IMR-90 (cell line): ENCODE measurements around the gene PRKN. TPM values are rescaled to one million over a fixed set of nuclear protein-coding genes. Genes with fewer than 3 reads are reported as not detected.

Source experiments
- ATAC-seq: fragments of 200-7000 bp; cut with Tn5 transposase; 2 replicates; pipeline ENCODE4 v1.9.1; 2020; ENCODE audit warnings: low read depth, mild to moderate bottlenecking, moderate library complexity
- BruUV-seq: library from RNA; stranded (reverse); fragments of 400-500 nt; replicated peaks from 2 replicates; lab custom pipeline; 2021; lab: Mats Ljungman, UMichigan
- CTCF ChIA-PET: fragments of 300-600 bp; formaldehyde crosslinking; extraction: SDS; loops from one replicate; lab custom pipeline; 2021; ENCODE audit warnings: antibody characterized with exemption; lab: Yijun Ruan, JAX
- POLR2A ChIA-PET: fragments of 300-600 bp; sonication (Branson Sonifier 250); formaldehyde crosslinking; loops from one replicate; lab custom pipeline; 2022; ENCODE audit warnings: antibody characterized with exemption; ENCODE audit not compliant: unreplicated experiment; lab: Charles Lee
- DNase-seq: peaks from one replicate; pipeline ENCODE4 v3.0.0; 2013
- H2AFZ ChIP-seq: replicated peaks from 2 replicates; pipeline ENCODE3; 2013; ENCODE audit warnings: low read length, mild to moderate bottlenecking; ENCODE audit not compliant: poor library complexity
- H2AK5ac ChIP-seq: 2 replicates; pipeline ENCODE4 v1.6.1; 2013; ENCODE audit warnings: low read depth, low read length, inconsistent platforms
- H2AK9ac ChIP-seq: replicated peaks from 2 replicates; pipeline ENCODE3; 2013; ENCODE audit warnings: mild to moderate bottlenecking, low read depth, low read length, moderate library complexity; ENCODE audit not compliant: poor library complexity
- H2BK120ac ChIP-seq: 2 replicates; pipeline ENCODE4 v1.6.1; 2013; ENCODE audit warnings: low read depth, low read length, inconsistent platforms
- H2BK15ac ChIP-seq: 3 replicates; pipeline ENCODE4 v1.6.1; 2013; ENCODE audit warnings: low read depth, low read length, inconsistent platforms
- H2BK20ac ChIP-seq: 2 replicates; pipeline ENCODE4 v1.6.1; 2013; ENCODE audit warnings: low read depth, mild to moderate bottlenecking, inconsistent platforms, low read length, moderate library complexity
- H2BK5ac ChIP-seq: 2 replicates; pipeline ENCODE4 v1.6.1; 2013; ENCODE audit warnings: mild to moderate bottlenecking, low read depth, low read length, inconsistent platforms; ENCODE audit not compliant: poor library complexity, severe bottlenecking
- H3K14ac ChIP-seq: replicated peaks from 2 replicates; pipeline ENCODE4 v1.6.1; 2013; ENCODE audit warnings: low read depth, low read length, inconsistent platforms
- H3K18ac ChIP-seq: 2 replicates; pipeline ENCODE4 v1.6.1; 2013; ENCODE audit warnings: low read depth, low read length, control low read depth
- H3K23ac ChIP-seq: 2 replicates; pipeline ENCODE4 v1.6.1; 2013; ENCODE audit warnings: low read depth, low read length, inconsistent platforms
- H3K27ac ChIP-seq: 2 replicates; pipeline ENCODE4 v1.5.1; 2013; ENCODE audit warnings: mild to moderate bottlenecking, control low read depth, low read length; ENCODE audit not compliant: insufficient read depth
- H3K27me3 ChIP-seq: 2 replicates; pipeline ENCODE4 v1.6.1; 2013; ENCODE audit warnings: low read length; ENCODE audit not compliant: control insufficient read depth, insufficient read depth
- H3K36me3 ChIP-seq: 2 replicates; pipeline ENCODE4 v1.6.1; 2013; ENCODE audit warnings: low read length, mixed read lengths; ENCODE audit not compliant: control insufficient read depth, insufficient read depth
- H3K4ac ChIP-seq: 2 replicates; pipeline ENCODE4 v1.6.1; 2013; ENCODE audit warnings: low read depth, low read length, inconsistent platforms
- H3K4me1 ChIP-seq: 2 replicates; pipeline ENCODE4 v1.6.1; 2013; ENCODE audit warnings: low read length, mixed read lengths; ENCODE audit not compliant: control insufficient read depth, insufficient read depth
- H3K4me2 ChIP-seq: 2 replicates; pipeline ENCODE4 v1.6.1; 2013; ENCODE audit warnings: low read depth, mild to moderate bottlenecking, control low read depth, low read length, moderate library complexity
- H3K4me3 ChIP-seq: 2 replicates; pipeline ENCODE4 v1.5.1; 2013; ENCODE audit warnings: low read depth, mild to moderate bottlenecking, control low read depth, low read length, moderate library complexity; ENCODE audit not compliant: insufficient read depth
- H3K56ac ChIP-seq: 2 replicates; pipeline ENCODE4 v1.6.1; 2013; ENCODE audit warnings: low read length, inconsistent platforms; ENCODE audit not compliant: insufficient read depth; ENCODE audit errors: extremely low read depth
- H3K79me1 ChIP-seq, 2 experiments: 2 replicates each; pipeline ENCODE4 v1.6.1; 2013; ENCODE audit warnings: low read length in 2 of 2, inconsistent platforms in 1 of 2, low read depth in 1 of 2
- H3K9ac ChIP-seq: 2 replicates; pipeline ENCODE4 v1.6.1; 2013; ENCODE audit warnings: low read depth, low read length, control low read depth
- H3K9me1 ChIP-seq: 2 replicates; pipeline ENCODE4 v1.6.1; 2013; ENCODE audit warnings: low read length, inconsistent platforms; ENCODE audit not compliant: insufficient read depth
- H3K9me3 ChIP-seq: 2 replicates; pipeline ENCODE4 v1.6.1; 2013; ENCODE audit warnings: low read length; ENCODE audit not compliant: control insufficient read depth, insufficient read depth
- H4K20me1 ChIP-seq: 2 replicates; pipeline ENCODE4 v1.6.1; 2013; ENCODE audit warnings: low read length, inconsistent platforms; ENCODE audit not compliant: insufficient read depth
- H4K5ac ChIP-seq: 2 replicates; pipeline ENCODE4 v1.6.1; 2013; ENCODE audit warnings: mild to moderate bottlenecking, low read depth, low read length, control low read depth
- H4K8ac ChIP-seq, 2 experiments: 2 replicates each; pipeline ENCODE4 v1.6.1; 2013; ENCODE audit warnings: low read depth in 2 of 2, low read length in 2 of 2, control low read depth in 1 of 2, inconsistent platforms in 1 of 2
- H4K91ac ChIP-seq: 2 replicates; pipeline ENCODE4 v1.6.1; 2013; ENCODE audit warnings: low read depth, low read length, inconsistent platforms; ENCODE audit not compliant: insufficient read depth
- BHLHE40 ChIP-seq: fragments of 150-350 bp; IDR thresholded peaks from 2 replicates; pipeline ENCODE4 v1.6.1; 2016; ENCODE audit warnings: mild to moderate bottlenecking, low read depth, low read length
- CEBPB ChIP-seq: IDR thresholded peaks from 2 replicates; pipeline ENCODE4 v1.6.1; 2012; ENCODE audit warnings: low read depth, low read length, improper control_type of control experiment
- MXI1 ChIP-seq: IDR thresholded peaks from 2 replicates; pipeline ENCODE4 v1.6.1; 2012; ENCODE audit warnings: low read depth, mild to moderate bottlenecking, low read length, moderate library complexity, borderline replicate concordance
- NFE2L2 ChIP-seq: fragments of 150-350 bp; IDR thresholded peaks from 2 replicates; pipeline ENCODE4 v1.6.1; 2016; ENCODE audit warnings: low read depth, mild to moderate bottlenecking, low read length
- WGBS, 2 experiments: methylation state at CpG; one replicate each; pipeline versions ENCODE4 v1.1.5 to v1.1.7; 2013; ENCODE audit warnings: missing lambda C conversion rate in 2 of 2; ENCODE audit not compliant: insufficient read length in 1 of 2; ENCODE audit errors: extremely low coverage in 2 of 2; 5-methylcytosine and 5-hydroxymethylcytosine counted together
- dilution Hi-C: fragments of 300-500 bp; cut with HindIII; formaldehyde crosslinking; loops from one replicate; pipeline ENCODE4 v1.14.3; 2018; ENCODE audit warnings: low sequenced_read_pairs; ENCODE audit not compliant: unreplicated experiment
- in situ Hi-C: fragments of 300-500 bp; cut with MboI; formaldehyde crosslinking; loops from 3 replicates; pipeline ENCODE4 v1.14.3; 2019; ENCODE audit warnings: low sequenced_read_pairs, inconsistent platforms, mixed read lengths
- intact Hi-C: fragments of 100-400 bp; cut with micrococcal nuclease; formaldehyde crosslinking; loops from 2 replicates; pipeline ENCODE4 v1.10.0; 2022
- polyA plus RNA-seq, 3 experiments: library from polyadenylated mRNA; depleted of rRNA; stranded (reverse); fragments of >200 nt; gene quantifications; 2 replicates each; pipeline ENCODE4 v1.2.3, GENCODE V29; 2012; ENCODE audit warnings: low replicate concordance in 1 of 3
- total RNA-seq: library from RNA; depleted of rRNA; stranded (reverse); fragments of >200 nt; gene quantifications from 2 replicates; pipeline ENCODE4 v1.2.3, GENCODE V29; 2012
- TF ChIP-seq, protein P1 (sequence below): conservative IDR thresholded peaks from 2 replicates; pipeline ENCODE4 v1.5.1; 2012; ENCODE audit warnings: mild to moderate bottlenecking, low read depth, low read length, improper control_type of control experiment

The PRKN gene
- total and polyA plus RNA-seq, 2 of the 4 experiments (the other 2 are of a cell fraction) = 0.15 to 0.18 TPM

DNA sequence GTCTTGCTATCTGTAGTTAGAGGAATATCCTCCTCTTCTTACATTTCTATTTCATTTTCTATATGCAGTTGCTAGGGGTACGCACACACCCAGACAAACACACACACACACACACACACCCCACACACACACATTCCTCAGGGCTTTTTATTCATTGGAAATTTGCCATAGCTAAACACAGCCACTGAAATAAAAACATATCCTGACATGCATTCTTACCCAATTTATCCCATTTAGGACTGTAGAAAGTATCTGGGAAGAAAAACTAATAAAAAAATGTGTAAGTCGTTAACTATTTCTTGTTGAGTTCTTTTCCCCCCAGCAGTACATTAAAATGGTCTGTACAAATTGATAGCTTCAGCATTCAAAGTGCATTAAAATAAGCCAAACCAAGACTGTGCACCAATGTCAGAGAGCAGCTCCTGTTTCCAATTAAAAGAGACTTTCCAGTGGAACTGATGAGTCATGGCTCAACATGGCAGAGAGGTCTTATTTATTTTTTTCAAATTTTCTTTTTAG is 1095.8 kb downstream of the PRKN start:
- Histone ChIP-seq H3K79me1 (no peaks in the 10 kb centered on the region), H3K18ac (no peak overlapping the region), H2AK9ac (no peak overlapping the region), H3K4ac (no peak overlapping the region), H3K23ac (no peak overlapping the region), H3K56ac (no peak overlapping the region), H3K14ac (no peak overlapping the region), H4K8ac (no peak overlapping the region), H3K27me3 (no peaks in the 10 kb centered on the region), H2BK5ac (no peak overlapping the region), H2AK5ac (no peak overlapping the region), H3K36me3 (no peaks in the 10 kb centered on the region), H3K9ac (no peak overlapping the region), H4K20me1 (no peaks in the 10 kb centered on the region), H4K5ac (no peak overlapping the region), H3K4me1 (no peaks in the 10 kb centered on the region), H4K91ac (no peak overlapping the region), H3K4me2 (no peak overlapping the region), H3K27ac (no peak overlapping the region), H2AFZ (no peak overlapping the region), H3K9me1 (no peaks in the 10 kb centered on the region), H3K9me3 (peaks cover 38% of the 10 kb centered on the region), H3K4me3 (no peak overlapping the region), H2BK120ac (no peak overlapping the region), H2BK15ac (no peak overlapping the region), H2BK20ac (no peak overlapping the region)
- TF ChIP-seq, protein P1, sequence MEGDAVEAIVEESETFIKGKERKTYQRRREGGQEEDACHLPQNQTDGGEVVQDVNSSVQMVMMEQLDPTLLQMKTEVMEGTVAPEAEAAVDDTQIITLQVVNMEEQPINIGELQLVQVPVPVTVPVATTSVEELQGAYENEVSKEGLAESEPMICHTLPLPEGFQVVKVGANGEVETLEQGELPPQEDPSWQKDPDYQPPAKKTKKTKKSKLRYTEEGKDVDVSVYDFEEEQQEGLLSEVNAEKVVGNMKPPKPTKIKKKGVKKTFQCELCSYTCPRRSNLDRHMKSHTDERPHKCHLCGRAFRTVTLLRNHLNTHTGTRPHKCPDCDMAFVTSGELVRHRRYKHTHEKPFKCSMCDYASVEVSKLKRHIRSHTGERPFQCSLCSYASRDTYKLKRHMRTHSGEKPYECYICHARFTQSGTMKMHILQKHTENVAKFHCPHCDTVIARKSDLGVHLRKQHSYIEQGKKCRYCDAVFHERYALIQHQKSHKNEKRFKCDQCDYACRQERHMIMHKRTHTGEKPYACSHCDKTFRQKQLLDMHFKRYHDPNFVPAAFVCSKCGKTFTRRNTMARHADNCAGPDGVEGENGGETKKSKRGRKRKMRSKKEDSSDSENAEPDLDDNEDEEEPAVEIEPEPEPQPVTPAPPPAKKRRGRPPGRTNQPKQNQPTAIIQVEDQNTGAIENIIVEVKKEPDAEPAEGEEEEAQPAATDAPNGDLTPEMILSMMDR = no peak
- TF ChIP-seq NFE2L2 (peak; percentile 31; the same call in 1 of the 2 replicates), MXI1 (no peak), CEBPB (no peak), BHLHE40 (no peak)
- CTCF ChIA-PET = no interaction called here
- POLR2A ChIA-PET = no interaction called here
- ATAC-seq (no peak), DNase-seq (no peak)
- in situ Hi-C loops (no loop called here), intact Hi-C loops (no loop called here), dilution Hi-C loops (no loop called here)
- BruUV-seq = no TSS peak
- WGBS, 2 experiments = no CpG with 5 or more reads among the region's 2 CpGs
